Esophagus squamous epithelium (tissue), 5 donors: ENCODE results near the gene ITIH4. TPM values are rescaled to one million over a fixed set of nuclear protein-coding genes. Genes with fewer than 3 reads are reported as not detected.
"Not testable (repeated sequence)": the region's sequence is repeated elsewhere in the genome, so short reads cannot be mapped to it uniquely, and the experiment has no call there.

Experiments
- DNase-seq: peaks from one replicate; lab custom pipeline; 2025; lab: John Stamatoyannopoulos, UW
- H3K27ac ChIP-seq, 4 donors: fragments of 200-600 bp; sonication (generic); one replicate each; pipeline ENCODE4 v1.5.1; 2016 to 2019; ENCODE audit warnings: mild to moderate bottlenecking in 1 of 4
- H3K27me3 ChIP-seq, 4 donors: fragments of 200-600 bp; sonication (generic); 1 replicate in 3 of 4; 2 replicates in 1 of 4; pipeline versions ENCODE4 v1.5.1 to v1.6.0; 2017 to 2021; ENCODE audit warnings: antibody characterized with exemption in 1 of 4
- H3K36me3 ChIP-seq, 3 donors: fragments of 200-600 bp; sonication (generic); one replicate each; pipeline ENCODE4 v1.5.1; 2016 to 2019
- H3K4me1 ChIP-seq, 3 donors: fragments of 200-600 bp; sonication (generic); one replicate each; pipeline ENCODE4 v1.5.1; 2017 to 2019
- H3K4me3 ChIP-seq, 4 donors: fragments of 200-600 bp; sonication (generic); 1 replicate in 3 of 4; 2 replicates in 1 of 4; pipeline ENCODE4 v1.5.1; 2016 to 2019; ENCODE audit warnings: mild to moderate bottlenecking in 2 of 4, moderate library complexity in 1 of 4
- H3K9me3 ChIP-seq, 3 donors: fragments of 200-600 bp; sonication (generic); one replicate each; pipeline ENCODE4 v1.5.1; 2016 to 2019
- CTCF ChIP-seq, 6 experiments: fragments of 450-650 bp in 4 of 6; fragments of 200-600 bp in 2 of 6; sonication (generic) in 2 of 6; IDR thresholded peaks; one replicate each; pipeline ENCODE4 v1.5.1; 2016 to 2019; ENCODE audit warnings: antibody characterized with exemption in 6 of 6, mild to moderate bottlenecking in 4 of 6, moderate library complexity in 4 of 6
- POLR2A ChIP-seq, 4 donors: fragments of 450-650 bp; IDR thresholded peaks; one replicate each; pipeline ENCODE4 v1.6.1; 2017; ENCODE audit warnings: antibody characterized with exemption in 4 of 4, mild to moderate bottlenecking in 4 of 4, moderate library complexity in 3 of 4
- WGBS, 2 donors: methylation state at CpG; one replicate each; pipeline ENCODE4 v1.1.5; 2018; 5-methylcytosine and 5-hydroxymethylcytosine counted together
- intact Hi-C: fragments of 100-400 bp; cut with DNase I; formaldehyde crosslinking; loops from one replicate; pipeline ENCODE4 v1.15.0; 2022
- total RNA-seq, 4 donors: library from RNA; depleted of rRNA; stranded (reverse); fragments of >200 nt; gene quantifications; one replicate each; pipeline ENCODE4 v1.1.0, GENCODE V29; 2016
- donor health status: DM: yes; HTN: yes; CAD: no.

ITIH4 gene
- total RNA-seq, 4 donors from 2014 or later: 0.22 to 2.3 (median 1.5) TPM

GRCh38 chr3:52779837-52780585 lies 50.5 kb downstream of the ITIH4 start:
- intact Hi-C loops: no loop called here
- TF ChIP-seq POLR2A (IDR thresholded peaks at IDR 0.05) (no peak), CTCF (IDR thresholded peaks at IDR 0.05) (no peak)
- H3K4me3 ChIP-seq: no peak overlapping the region

GRCh38 chr3:52779011-52779836 lies 51.2 kb downstream of the ITIH4 start:
- Histone ChIP-seq H3K4me3 (no peak overlapping the region), H3K27me3 (peaks cover 0 to 23% (median 0%) of the 10 kb centered on the region in 4 donors), H3K36me3 (no peaks in the 10 kb centered on the region), H3K27ac (no peak overlapping the region), H3K4me1 (no peaks in the 10 kb centered on the region), H3K9me3 (no peaks in the 10 kb centered on the region)
- intact Hi-C loops: no loop called here
- TF ChIP-seq CTCF (IDR thresholded peaks at IDR 0.05) (no peak), POLR2A (IDR thresholded peaks at IDR 0.05) (no peak)
- WGBS, 2 donors: 69 to 77% methylated on average over 7 to 9 of the region's 11 CpGs
- no peak for DNase-seq

More at GRCh38 chr3:52779837-52780585, 50.5 kb downstream of the ITIH4 start:
- no peak for DNase-seq
- Histone ChIP-seq H3K4me1 (no peaks in the 10 kb centered on the region), H3K36me3 (no peaks in the 10 kb centered on the region), H3K27ac (no peak overlapping the region), H3K9me3 (no peaks in the 10 kb centered on the region), H3K27me3 (peaks cover 0 to 23% (median 0%) of the 10 kb centered on the region in 4 donors)
- 64 to 72% methylated on average over 4 to 5 of the region's 8 CpGs for WGBS, 2 donors

- DNase-seq: no peak
- 67 to 76% methylated on average over 1 to 9 of the region's 17 CpGs for WGBS, 2 donors
- Histone ChIP-seq H3K36me3 (no peaks in the 10 kb centered on the region), H3K4me3 (no peak overlapping the region), H3K9me3 (no peaks in the 10 kb centered on the region), H3K27me3 (peaks cover 0 to 23% (median 0%) of the 10 kb centered on the region in 4 donors), H3K27ac (no peak overlapping the region), H3K4me1 (no peaks in the 10 kb centered on the region)
- TF ChIP-seq CTCF (IDR thresholded peaks at IDR 0.05): no peak
- TF ChIP-seq POLR2A (IDR thresholded peaks at IDR 0.05): no peak
- intact Hi-C loops: no loop called here
These were observed 52.3 kb downstream of the ITIH4 start for GRCh38 chr3:52777959-52778805.

- H3K4me3 ChIP-seq: no peak within 1 kb of the TSS
- H3K4me1 ChIP-seq: no peaks in the 10 kb centered on the region
- no peak for TF ChIP-seq POLR2A (IDR thresholded peaks at IDR 0.05)
- no peak for TF ChIP-seq CTCF (IDR thresholded peaks at IDR 0.05)
- H3K9me3 ChIP-seq: no peaks in the 10 kb centered on the region
- intact Hi-C loops: no loop called here
- DNase-seq: no peak
- WGBS, 2 donors: 79 to 86% methylated on average over 7 to 8 of the region's 12 CpGs
- peaks cover 0 to 18% (median 0%) of the 10 kb centered on the region in 4 donors for H3K27me3 ChIP-seq
- H3K27ac ChIP-seq: no peak within 1 kb of the TSS
- no peaks in the 10 kb centered on the region for H3K36me3 ChIP-seq
These were observed 53.1 kb downstream of the ITIH4 start, which contains the start of gene ITIH1 for GRCh38 chr3:52777127-52777958. TSS of gene ITIH1 (plus strand) at chr3:52777599. CDS start at chr3:52777616, 17 bp downstream.

- H3K4me1 ChIP-seq, H3K27ac ChIP-seq, H3K4me3 ChIP-seq, H3K9me3 ChIP-seq, intact Hi-C loops, DNase-seq, H3K36me3 ChIP-seq: not testable (repeated sequence)
- H3K27me3 ChIP-seq: peaks cover 0 to 11% (median 0%) of the 10 kb centered on the region in 4 donors
- 53 to 63% methylated on average over 3 of the region's 6 CpGs for WGBS, 2 donors
These were observed 54.0 kb downstream of the ITIH4 start for GRCh38 chr3:52776486-52776885.
